Measurements from ENCODE around the gene AMER2.
"Not testable (repeated sequence)": the region's sequence is repeated elsewhere in the genome, so short reads cannot be mapped to it uniquely, and the experiment has no call there.

Gene AMER2

DNA sequence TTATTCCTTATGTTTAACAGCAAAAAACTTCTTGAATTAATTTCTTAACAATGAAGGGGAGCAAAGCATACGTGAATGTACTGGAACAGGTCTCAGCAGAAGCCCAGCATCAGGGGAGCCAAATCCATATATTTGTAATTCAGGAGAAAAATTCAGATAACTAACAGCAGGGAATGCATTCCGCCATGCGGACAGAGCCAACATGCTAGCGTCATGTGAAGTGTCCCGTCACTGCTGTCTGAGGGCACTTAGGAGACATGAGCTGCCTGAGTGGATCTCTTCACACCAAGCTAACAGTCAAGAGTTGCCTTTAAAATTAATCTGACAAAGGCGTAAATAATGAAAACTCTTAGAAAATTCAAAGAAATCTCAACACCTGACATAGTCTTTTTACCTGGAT lies 6.4 kb downstream of the AMER2 start:
- H3K36me3 ChIP-seq, result no peaks in the 10 kb centered on the region
- TF ChIP-seq Cebpa-rat (IDR thresholded peaks at IDR 0.05), result no peak
- peaks cover 16% of the 10 kb centered on the region for H3K9me3 ChIP-seq
- H3K27ac ChIP-seq, result no peak overlapping the region
- no peak overlapping the region for H3K4me3 ChIP-seq
- H3K9ac ChIP-seq, result no peak overlapping the region
- H4K20me1 ChIP-seq, result no peaks in the 10 kb centered on the region
- H3K27me3 ChIP-seq, result peaks cover 17% of the 10 kb centered on the region
- no peak overlapping the region for H3K4me2 ChIP-seq
- H3K4me1 ChIP-seq, result peaks cover 12% of the 10 kb centered on the region

DNA sequence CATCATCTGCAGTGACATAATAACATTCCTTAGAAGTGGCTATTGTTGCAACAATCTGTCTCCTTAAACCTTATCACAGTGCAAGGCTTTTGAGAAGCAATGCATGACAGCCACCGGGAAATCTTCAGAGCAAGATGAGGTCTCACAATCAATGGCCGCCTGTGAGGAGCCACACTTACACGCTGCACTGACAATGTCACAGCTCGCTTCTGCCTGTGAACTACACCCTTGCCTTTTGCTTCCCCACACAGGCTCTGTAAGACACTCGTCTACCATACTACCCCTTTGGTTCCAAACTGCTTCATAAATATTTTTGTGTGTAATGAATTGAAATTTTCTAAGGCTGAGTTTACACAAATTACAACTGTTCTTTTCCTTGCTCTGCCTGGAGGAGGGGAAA lies 6.9 kb downstream of the AMER2 start:
- peaks cover 12% of the 10 kb centered on the region for H3K27me3 ChIP-seq
- not testable (repeated sequence) for H3K9ac ChIP-seq, H3K4me2 ChIP-seq, H3K36me3 ChIP-seq, H3K4me3 ChIP-seq, H4K20me1 ChIP-seq, H3K27ac ChIP-seq
- H3K4me1 ChIP-seq, result peaks cover 12% of the 10 kb centered on the region
- peaks cover 11% of the 10 kb centered on the region for H3K9me3 ChIP-seq

DNA sequence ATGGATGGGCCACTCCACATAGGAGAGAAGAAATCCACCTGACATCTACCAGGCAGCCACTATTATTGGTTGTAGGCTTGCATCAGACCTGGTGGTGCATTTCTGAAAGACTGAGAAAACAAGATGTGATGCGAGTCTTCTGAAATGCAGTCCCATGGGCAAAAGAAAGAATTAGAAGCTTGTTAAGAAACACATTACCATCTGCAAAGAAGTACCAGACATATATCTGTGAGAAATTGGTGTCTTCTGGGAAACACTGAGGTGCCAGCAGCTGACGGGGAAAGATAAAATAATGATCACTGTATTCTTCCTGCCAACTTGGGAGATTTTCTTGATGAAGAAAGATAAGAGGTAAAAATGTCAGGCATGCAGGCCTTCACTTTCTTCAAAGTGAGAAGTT lies 14.4 kb downstream of the AMER2 start:
- H4K20me1 ChIP-seq, result no peaks in the 10 kb centered on the region
- H3K36me3 ChIP-seq, result no peaks in the 10 kb centered on the region
- no peak for TF ChIP-seq Cebpa-rat (IDR thresholded peaks at IDR 0.05)
- H3K4me1 ChIP-seq, result peaks cover 21% of the 10 kb centered on the region
- H3K9me3 ChIP-seq, result no peaks in the 10 kb centered on the region; the same call in 1 of the 2 replicates
- no peak overlapping the region for H3K4me2 ChIP-seq
- no peak overlapping the region for H3K9ac ChIP-seq
- H3K4me3 ChIP-seq, result no peak overlapping the region
- H3K27ac ChIP-seq, result no peak overlapping the region
- no peaks in the 10 kb centered on the region for H3K27me3 ChIP-seq

DNA sequence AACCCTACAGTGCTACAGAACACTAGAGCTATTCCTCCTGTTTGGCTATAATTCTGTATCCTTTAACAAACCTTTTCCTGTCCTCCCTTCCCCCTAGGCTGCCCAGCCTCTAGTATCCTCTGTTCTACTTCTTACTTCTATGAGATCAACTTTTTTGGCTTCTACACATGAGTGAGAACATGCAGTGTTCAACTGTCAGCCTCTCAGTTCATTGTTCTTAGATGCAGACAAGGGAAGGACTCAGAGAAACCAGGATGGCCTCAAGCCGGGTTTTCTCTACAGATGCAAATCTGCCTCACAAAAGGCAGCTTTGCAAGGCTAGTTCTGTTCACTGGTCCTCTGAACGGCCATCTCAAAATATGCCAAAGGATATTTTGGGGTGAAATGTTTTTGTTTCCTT lies 18.4 kb downstream of the AMER2 start:
- Histone ChIP-seq H3K27me3 (no peaks in the 10 kb centered on the region), H3K36me3 (no peaks in the 10 kb centered on the region), H3K9ac (peak overlapping the region; percentile 18; the same call in 1 of the 2 replicates), H4K20me1 (no peaks in the 10 kb centered on the region), H3K27ac (no peak overlapping the region), H3K4me3 (no peak overlapping the region), H3K9me3 (peaks cover 6% of the 10 kb centered on the region; the same call in 1 of the 2 replicates), H3K4me1 (peaks cover 23% of the 10 kb centered on the region), H3K4me2 (peak overlapping the region; percentile 67)
- no peak for TF ChIP-seq Cebpa-rat (IDR thresholded peaks at IDR 0.05)

DNA sequence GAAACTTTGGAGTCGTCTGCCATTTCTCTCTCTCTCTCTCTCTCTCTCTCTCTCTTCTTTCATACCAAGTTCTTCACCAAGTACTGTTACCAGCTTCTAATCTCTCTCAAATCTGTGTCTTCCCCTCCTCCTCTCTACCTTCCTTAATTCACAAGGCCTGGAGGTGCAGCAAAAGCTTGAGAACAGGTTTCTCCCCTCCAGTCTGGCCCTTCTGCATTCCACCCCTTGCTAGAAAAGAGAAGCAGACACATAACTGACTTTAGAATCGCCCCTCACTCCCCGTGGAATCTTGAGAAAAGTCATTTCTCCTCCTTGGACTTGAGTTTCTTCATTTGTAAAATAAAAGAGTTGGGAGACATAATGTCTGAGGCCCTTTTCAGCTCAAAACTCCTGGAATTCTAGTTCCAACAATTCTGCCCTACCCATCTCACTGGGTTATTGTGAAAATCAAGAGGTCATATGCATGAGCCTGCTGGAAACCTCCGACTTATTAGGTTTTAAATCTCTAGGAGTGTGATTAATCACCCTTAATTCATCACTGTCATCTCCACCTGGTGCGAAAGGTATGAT lies 20.4 kb downstream of the AMER2 start:
- H3K4me3 ChIP-seq, result no peak overlapping the region
- no peak overlapping the region for H3K4me2 ChIP-seq
- H3K27ac ChIP-seq, result no peak overlapping the region
- TF ChIP-seq Cebpa-rat (IDR thresholded peaks at IDR 0.05), result no peak
- H3K27me3 ChIP-seq, result no peaks in the 10 kb centered on the region
- H3K4me1 ChIP-seq, result peaks cover 35% of the 10 kb centered on the region
- H3K9me3 ChIP-seq, result peaks cover 20% of the 10 kb centered on the region
- H4K20me1 ChIP-seq, result no peaks in the 10 kb centered on the region
- no peaks in the 10 kb centered on the region for H3K36me3 ChIP-seq
- H3K9ac ChIP-seq, result no peak overlapping the region

DNA sequence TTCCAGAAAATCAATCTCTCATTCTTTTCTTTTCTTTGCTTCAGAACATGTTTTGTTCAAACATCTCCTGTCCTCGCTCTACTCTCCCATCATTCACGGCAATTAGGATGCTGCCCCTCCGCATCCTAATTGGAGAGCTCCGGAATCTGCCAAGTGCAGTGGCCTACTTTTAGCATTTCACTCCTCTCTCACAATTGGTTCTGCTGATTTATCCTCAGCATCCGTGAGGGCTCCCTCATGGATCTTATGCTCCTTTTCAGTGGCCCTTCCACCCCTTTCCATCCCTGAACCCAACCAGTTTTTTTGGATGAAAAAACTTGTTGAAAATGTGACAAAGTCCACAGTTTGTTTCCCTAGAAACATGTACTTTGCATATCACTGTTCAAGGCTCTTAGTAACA lies 22.4 kb downstream of the AMER2 start:
- Histone ChIP-seq H3K4me3 (no peak overlapping the region), H4K20me1 (no peaks in the 10 kb centered on the region), H3K4me2 (no peak overlapping the region), H3K36me3 (no peaks in the 10 kb centered on the region), H3K27me3 (no peaks in the 10 kb centered on the region), H3K4me1 (peaks cover 34% of the 10 kb centered on the region), H3K27ac (no peak overlapping the region), H3K9ac (no peak overlapping the region), H3K9me3 (peaks cover 26% of the 10 kb centered on the region)
- no peak for TF ChIP-seq Cebpa-rat (IDR thresholded peaks at IDR 0.05)

DNA sequence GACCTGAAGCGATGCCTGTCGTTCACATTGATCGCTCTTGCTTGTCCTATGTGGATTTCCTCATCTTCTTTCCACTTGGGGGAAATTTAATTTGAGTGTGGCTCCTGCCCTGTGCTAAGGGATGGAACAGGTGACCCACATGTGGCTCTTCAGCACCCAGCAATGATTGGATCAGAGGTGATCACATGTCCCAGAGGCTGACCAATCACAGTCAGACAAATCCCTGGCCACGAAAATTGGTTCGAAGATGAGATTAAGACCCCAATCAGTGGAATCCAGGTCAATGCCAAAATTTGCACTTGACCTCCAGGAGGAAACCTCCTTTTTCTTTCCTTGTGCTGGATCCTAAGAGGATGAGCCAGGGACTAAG lies 23.7 kb downstream of the AMER2 start:
- Histone ChIP-seq H3K9me3 (peaks cover 26% of the 10 kb centered on the region), H3K36me3 (no peaks in the 10 kb centered on the region), H3K4me1 (peaks cover 21% of the 10 kb centered on the region), H3K9ac (no peak overlapping the region), H3K4me2 (0 out of 2 replicates have a peak overlapping the region, but pooled peaks have one; percentile 9), H3K27ac (no peak overlapping the region), H3K4me3 (0 out of 2 replicates have a peak overlapping the region, but pooled peaks have one; percentile 29), H4K20me1 (no peaks in the 10 kb centered on the region), H3K27me3 (no peaks in the 10 kb centered on the region)
- TF ChIP-seq Cebpa-rat (IDR thresholded peaks at IDR 0.05), result no peak

DNA sequence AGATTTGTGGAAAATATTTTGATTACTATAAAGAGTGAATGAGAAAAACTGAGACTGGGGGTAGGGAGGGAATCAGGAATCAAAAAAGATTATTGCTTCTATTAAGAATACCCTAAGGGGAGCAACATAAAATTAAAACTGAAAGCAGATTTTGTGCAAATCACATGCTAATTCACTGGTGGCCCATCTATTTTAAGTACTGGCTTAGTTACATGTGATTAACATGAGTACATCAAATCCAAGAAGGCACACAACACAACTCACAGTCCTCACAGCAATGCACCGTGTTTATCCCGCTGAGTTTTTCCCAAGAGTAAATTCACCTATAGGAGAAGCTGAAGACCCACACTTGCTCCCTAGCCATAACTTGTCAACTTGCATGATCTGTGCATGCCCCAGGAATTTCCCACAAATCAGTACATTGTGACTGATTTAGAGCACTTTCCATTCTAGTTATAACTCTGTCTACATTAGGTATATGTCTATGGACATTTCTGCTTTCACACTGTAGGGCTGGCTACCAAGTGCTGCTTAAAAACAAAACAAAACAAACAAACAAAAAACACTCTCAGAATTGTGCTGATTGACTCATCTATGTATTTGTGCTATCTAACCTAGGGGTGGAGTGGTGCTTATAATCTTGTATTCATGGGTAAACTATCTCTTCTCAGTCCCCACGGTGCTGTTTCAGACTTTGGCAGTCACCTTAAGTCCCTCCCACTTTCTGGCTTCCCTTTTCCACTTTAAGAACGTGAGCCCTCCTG lies 24.3 kb downstream of the AMER2 start:
- no peaks in the 10 kb centered on the region for H3K27me3 ChIP-seq

DNA sequence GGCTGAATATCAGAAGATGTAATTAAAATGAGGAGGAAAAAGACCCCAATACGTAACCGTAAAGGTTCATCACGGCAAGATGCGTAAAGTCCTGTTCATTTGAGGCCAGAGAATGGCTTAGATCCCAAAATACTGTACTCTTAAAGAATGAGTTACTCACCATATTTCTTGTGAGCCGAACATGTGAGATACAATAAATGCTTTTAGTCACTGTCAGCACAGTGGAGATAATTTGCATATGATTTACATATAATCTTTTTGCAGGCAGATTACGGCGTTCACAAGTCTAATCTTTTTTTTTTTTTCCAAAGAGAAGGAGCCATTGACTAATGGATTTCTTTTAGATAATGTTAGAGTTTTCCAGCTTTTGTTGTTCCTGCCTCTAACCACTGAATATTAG lies 28.4 kb downstream of the AMER2 start:
- Histone ChIP-seq H3K9me3 (peaks cover 25% of the 10 kb centered on the region), H3K36me3 (no peaks in the 10 kb centered on the region), H3K9ac (no peak overlapping the region), H3K4me3 (no peak overlapping the region), H3K27me3 (no peaks in the 10 kb centered on the region), H3K27ac (no peak overlapping the region), H3K4me2 (no peak overlapping the region), H4K20me1 (no peaks in the 10 kb centered on the region), H3K4me1 (peaks cover 12% of the 10 kb centered on the region)
- no peak for TF ChIP-seq Cebpa-rat (IDR thresholded peaks at IDR 0.05)

More for the DNA sequence above, 24.3 kb downstream of the AMER2 start:
- no peaks in the 10 kb centered on the region for H4K20me1 ChIP-seq
- no peak overlapping the region for H3K27ac ChIP-seq
- H3K4me1 ChIP-seq, result peaks cover 15% of the 10 kb centered on the region
- H3K9ac ChIP-seq, result no peak overlapping the region
- H3K4me3 ChIP-seq, result 0 out of 2 replicates have a peak overlapping the region, but pooled peaks have one; percentile 29
- no peaks in the 10 kb centered on the region for H3K36me3 ChIP-seq
- no peak for TF ChIP-seq Cebpa-rat (IDR thresholded peaks at IDR 0.05)
- H3K4me2 ChIP-seq, result 0 out of 2 replicates have a peak overlapping the region, but pooled peaks have one; percentile 9
- peaks cover 26% of the 10 kb centered on the region for H3K9me3 ChIP-seq

DNA sequence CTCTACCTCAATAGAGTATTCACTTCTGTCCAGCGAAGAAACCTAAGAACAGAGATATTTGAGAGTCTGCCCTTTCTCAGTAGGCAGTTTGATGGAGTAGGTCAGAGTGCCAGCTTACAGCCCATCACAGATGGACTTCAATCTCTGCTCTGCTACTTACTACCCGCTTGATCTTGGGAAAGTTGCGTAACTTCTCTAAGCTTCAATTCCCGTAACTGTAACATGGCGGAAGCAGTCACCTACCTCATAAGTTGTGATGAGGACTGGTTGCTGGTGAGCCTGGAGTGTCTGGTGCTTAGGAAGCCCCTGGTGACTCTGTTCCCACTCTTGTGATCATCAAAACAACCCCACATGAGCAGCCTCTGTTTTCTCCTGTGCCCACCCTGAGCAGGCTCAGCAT lies 31.0 kb downstream of the AMER2 start:
- Histone ChIP-seq H3K27me3 (no peaks in the 10 kb centered on the region), H3K36me3 (no peaks in the 10 kb centered on the region), H3K4me1 (no peaks in the 10 kb centered on the region), H3K27ac (no peak overlapping the region), H3K9ac (no peak overlapping the region), H4K20me1 (no peaks in the 10 kb centered on the region), H3K4me2 (no peak overlapping the region), H3K4me3 (no peak overlapping the region), H3K9me3 (0 out of 2 replicates have a peak, but pooled peaks cover 11% of the 10 kb centered on the region)
- TF ChIP-seq Cebpa-rat (IDR thresholded peaks at IDR 0.05), result no peak
